GM13976 (cell line): ENCODE measurements around the gene TRAPPC1.
"Not testable (repeated sequence)": the region's sequence is repeated elsewhere in the genome, so short reads cannot be mapped to it uniquely, and the experiment has no call there.

Source experiments
- DNase-seq: peaks from one replicate; pipeline ENCODE4 v3.0.0; 2012; ENCODE audit warnings: low spot score
- in situ Hi-C: fragments of 300-500 bp; cut with MboI; formaldehyde crosslinking; loops from one replicate; pipeline ENCODE4 v1.12.0; 2022; ENCODE audit warnings: low sequenced_read_pairs, mixed read lengths, inconsistent platforms; ENCODE audit not compliant: unreplicated experiment
- TF ChIP-seq, protein P1 (sequence below): IDR thresholded peaks from 2 replicates; pipeline ENCODE4 v1.5.1; 2012; ENCODE audit warnings: borderline replicate concordance, mild to moderate bottlenecking; ENCODE audit not compliant: insufficient read depth; ENCODE audit errors: extremely low read depth, missing control alignments, control extremely low read depth

The TRAPPC1 gene

DNA sequence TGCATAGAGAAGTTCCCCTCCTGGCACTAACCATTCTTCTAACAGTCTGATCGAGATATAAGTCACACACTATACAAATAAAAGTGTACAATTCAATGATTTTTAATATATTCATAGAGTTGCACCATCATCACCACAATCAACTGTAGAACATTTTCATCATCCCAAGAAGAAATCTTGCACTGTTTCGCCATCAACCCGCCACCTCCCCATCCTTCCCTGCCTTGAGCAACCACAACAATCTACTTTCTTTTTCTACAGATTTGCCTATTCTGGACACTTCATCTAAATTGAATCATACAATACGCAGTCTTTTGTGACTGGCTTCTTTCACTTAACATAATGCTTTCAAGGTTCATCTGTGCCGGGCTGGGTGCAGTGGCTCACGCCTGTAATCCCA lies 37.7 kb upstream of the TRAPPC1 start:
- in situ Hi-C loops, result no loop called here
- TF ChIP-seq, protein P1, sequence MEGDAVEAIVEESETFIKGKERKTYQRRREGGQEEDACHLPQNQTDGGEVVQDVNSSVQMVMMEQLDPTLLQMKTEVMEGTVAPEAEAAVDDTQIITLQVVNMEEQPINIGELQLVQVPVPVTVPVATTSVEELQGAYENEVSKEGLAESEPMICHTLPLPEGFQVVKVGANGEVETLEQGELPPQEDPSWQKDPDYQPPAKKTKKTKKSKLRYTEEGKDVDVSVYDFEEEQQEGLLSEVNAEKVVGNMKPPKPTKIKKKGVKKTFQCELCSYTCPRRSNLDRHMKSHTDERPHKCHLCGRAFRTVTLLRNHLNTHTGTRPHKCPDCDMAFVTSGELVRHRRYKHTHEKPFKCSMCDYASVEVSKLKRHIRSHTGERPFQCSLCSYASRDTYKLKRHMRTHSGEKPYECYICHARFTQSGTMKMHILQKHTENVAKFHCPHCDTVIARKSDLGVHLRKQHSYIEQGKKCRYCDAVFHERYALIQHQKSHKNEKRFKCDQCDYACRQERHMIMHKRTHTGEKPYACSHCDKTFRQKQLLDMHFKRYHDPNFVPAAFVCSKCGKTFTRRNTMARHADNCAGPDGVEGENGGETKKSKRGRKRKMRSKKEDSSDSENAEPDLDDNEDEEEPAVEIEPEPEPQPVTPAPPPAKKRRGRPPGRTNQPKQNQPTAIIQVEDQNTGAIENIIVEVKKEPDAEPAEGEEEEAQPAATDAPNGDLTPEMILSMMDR, result no peak
- no peak for DNase-seq

DNA sequence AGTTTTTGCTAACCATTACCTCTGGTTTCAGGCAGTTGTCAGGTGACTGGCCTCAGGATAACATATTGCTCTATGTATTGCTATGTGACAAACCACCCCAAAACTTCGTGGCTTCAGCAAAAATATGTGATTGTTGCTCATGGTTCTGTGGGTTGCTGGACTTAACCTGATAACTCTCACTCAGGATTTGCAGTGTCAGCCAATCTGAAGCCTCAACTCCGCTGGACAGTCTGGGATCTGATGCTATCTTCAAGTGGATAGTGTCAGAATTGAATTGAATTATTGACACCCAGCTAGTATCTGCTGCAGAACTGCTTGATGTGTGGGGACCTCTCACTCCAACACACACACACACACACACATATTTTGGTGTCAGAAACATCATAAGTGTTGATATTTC lies 36.0 kb upstream of the TRAPPC1 start:
- in situ Hi-C loops, result no loop called here
- TF ChIP-seq, protein P1, result no peak
- DNase-seq, result no peak

DNA sequence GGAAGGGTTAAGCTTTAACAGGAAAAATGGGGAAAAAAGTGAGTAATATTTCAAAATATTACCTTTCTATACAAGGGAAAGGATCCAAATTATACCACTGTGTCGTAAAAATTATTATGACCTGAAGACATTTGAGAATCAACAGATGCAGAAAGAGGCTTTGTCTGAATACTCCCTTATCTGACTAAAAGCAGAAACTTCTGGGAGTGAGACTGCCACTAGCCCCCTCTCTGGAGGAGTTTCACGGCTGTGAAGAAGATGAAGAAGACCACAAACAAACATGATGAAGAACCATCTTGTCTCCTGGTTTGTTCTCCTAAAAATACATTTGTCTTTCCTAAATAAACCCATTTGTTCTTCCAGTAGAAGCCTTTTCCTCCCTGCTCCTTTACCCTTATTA lies 29.7 kb upstream of the TRAPPC1 start:
- TF ChIP-seq, protein P1, result no peak
- no peak for DNase-seq
- in situ Hi-C loops, result no loop called here

DNA sequence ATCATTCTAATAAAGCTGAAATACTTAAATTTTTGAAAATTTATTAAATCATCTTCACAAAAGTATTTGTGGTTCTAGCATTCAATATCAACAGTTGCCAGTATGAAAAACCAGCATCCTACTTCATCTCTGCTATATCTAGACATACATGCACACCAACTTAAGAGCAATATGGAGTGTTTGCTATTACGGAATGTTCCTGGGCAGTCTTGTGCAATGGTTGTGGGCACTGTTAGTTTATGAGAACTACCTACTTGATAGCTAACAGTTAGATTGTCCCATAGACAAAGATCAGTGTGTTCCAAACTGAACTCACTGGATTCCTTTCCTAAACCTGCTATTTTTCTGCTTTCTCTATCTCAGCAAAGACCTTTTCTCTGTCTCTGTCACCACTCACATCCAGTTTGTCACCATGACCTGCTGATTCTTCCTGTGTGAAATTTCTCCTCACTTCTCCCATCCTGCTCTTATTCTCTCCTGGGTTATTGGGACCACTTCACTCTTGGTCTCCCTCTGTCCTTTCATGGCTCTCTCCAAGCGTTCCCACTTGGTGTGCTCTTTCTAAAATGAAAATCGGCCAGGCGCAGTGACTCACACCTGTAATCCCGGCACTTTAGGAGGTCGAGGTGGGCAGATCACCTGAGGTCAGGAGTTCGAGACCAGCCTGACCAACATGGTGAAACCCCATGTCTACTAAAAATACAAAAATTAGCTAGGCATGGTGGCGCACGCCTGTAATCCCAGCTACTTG lies 27.9 kb upstream of the TRAPPC1 start:
- no peak for DNase-seq
- in situ Hi-C loops, result no loop called here
- TF ChIP-seq, protein P1, result no peak

DNA sequence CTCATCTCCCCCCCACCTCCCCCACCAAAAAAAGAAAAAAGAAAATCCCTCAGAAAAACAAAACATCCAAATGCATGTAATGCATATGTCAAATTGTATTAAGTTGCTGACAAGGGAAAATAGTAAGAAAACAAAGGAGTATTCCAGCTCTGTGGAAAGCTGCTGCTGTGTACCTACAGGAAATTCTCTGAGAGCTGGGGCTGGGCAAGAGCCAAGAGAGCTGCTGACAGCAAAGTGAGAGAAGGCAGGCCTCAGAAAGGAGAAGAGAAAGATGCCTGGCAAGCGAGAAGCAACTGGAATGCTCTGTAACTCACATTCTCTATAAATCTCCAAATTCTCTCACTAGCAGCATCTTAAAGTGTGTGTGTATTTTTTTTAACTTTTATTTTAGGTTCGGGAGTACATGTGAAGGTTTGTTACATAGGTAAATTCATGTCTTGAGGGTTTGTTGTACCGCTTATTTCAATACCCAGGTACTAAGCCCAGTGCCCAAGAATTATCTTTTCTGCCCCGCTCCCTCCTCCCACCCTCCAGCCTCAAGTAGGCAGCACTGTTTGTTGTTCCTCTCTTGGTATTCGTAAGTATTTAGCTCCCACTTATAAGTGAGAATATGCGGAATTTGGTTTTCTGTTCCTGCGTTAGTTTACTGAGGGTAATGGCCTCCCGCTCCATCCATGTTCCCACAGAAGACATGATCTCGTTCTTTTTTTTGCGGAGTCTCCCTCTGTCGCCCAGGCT lies 24.7 kb upstream of the TRAPPC1 start:
- DNase-seq, result no peak
- TF ChIP-seq, protein P1, result no peak
- in situ Hi-C loops, result no loop called here

DNA sequence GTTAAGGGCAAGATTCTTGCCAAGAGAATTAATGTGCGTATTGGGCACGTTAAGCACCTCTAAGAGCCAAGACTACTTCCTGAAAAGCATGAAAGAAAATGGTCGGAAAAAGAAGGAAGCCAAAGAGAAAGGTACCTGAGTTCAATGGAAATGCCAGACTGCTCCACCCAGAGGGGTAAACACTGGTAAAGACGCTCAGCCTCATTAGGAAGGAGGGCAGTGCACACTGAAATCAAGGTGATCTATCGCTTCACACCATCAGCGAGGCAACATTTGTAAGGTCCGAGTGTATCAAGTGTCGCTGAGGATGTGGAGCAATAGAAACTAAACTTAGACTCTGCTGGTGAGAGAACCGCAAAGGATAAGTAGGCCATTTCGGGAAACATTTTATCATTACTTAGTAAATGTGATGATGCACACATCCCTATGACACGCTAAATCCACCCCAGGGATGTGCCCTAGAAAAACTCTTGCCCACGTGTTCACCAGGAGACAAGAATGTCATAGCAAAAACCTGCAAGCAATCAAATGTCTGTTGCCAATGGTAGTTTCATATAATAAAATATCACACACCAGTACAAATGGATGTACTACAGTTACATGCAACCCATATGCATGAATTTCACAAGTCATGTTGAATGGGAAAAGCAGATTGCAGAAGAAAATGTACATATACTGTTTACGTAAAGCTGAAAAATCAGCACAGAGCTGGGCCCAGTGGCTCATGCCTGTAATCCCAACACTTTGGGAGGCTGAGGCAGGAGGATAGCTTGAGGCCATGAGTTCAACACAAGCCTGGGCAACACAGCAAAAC lies 23.9 kb upstream of the TRAPPC1 start:
- in situ Hi-C loops, result no loop called here
- TF ChIP-seq, protein P1, result no peak
- no peak for DNase-seq

DNA sequence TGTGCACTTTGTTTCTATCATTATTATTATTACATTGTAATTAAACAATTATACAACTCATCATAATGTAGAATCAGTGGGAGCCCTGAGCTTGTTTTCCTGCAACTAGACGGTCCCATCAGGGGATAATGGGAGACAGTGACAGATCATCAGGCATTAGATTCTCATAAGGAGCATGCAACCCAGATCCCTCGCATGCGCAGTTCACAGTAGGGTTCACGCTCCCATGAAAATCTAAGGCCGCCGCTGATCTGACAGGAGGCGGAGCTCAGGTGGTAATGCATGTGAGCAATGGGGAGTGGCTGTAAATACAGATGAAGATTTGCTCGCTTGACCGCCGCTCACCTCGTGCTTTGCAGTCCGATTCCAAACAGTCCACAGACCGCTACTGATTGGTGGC lies 21.5 kb upstream of the TRAPPC1 start:
- in situ Hi-C loops, DNase-seq: not testable (repeated sequence)
